Jurkat, Clone E6-1 (cell line): ENCODE results near the gene RAD50.
A peak's percentile ranks its signal among the peaks of the same experiment; 100 is the strongest.
"Not testable (repeated sequence)": the region's sequence is repeated elsewhere in the genome, so short reads cannot be mapped to it uniquely, and the experiment has no call there.

ENCODE experiments used
- DNase-seq: peaks from one replicate; pipeline ENCODE4 v3.0.0-alpha.2; 2011; ENCODE audit warnings: low read depth, low spot score
- H3K4me3 ChIP-seq: 2 replicates; pipeline ENCODE4 v1.5.1; 2011; ENCODE audit warnings: mild to moderate bottlenecking, low read length, control low read depth, moderate library complexity

RAD50 gene

GRCh38 chr5:132549576-132549975 lies 7.2 kb upstream of the RAD50 start:
- no peak overlapping the region for H3K4me3 ChIP-seq

GRCh38 chr5:132556153-132556762 lies 519 bp upstream of the RAD50 start:
- no peak for DNase-seq
- peak overlapping the region; percentile 87 for H3K4me3 ChIP-seq

More at GRCh38 chr5:132549576-132549975, 7.2 kb upstream of the RAD50 start:
- DNase-seq: no peak

GRCh38 chr5:132557478-132558172 lies 848 bp downstream of the RAD50 start:
- peak; percentile 26 for DNase-seq
- peak overlapping the region; percentile 87 for H3K4me3 ChIP-seq

GRCh38 chr5:132559383-132560060 lies 2.7 kb downstream of the RAD50 start:
- no peak for DNase-seq
- no peak overlapping the region for H3K4me3 ChIP-seq

- H3K4me3 ChIP-seq: no peak overlapping the region
- peak; percentile 60 for DNase-seq
Observed at GRCh38 chr5:132561601-132562000, 4.8 kb downstream of the RAD50 start.

- not testable (repeated sequence) for H3K4me3 ChIP-seq, DNase-seq
Observed at GRCh38 chr5:132564555-132564954, 7.8 kb downstream of the RAD50 start.

GRCh38 chr5:132566657-132567056 lies 9.9 kb downstream of the RAD50 start:
- no peak for DNase-seq
- no peak overlapping the region for H3K4me3 ChIP-seq

GRCh38 chr5:132576123-132576522 lies 19.3 kb downstream of the RAD50 start:
- H3K4me3 ChIP-seq: no peak overlapping the region
- DNase-seq: no peak

GRCh38 chr5:132584560-132584959 lies 27.8 kb downstream of the RAD50 start:
- not testable (repeated sequence) for H3K4me3 ChIP-seq, DNase-seq

GRCh38 chr5:132586063-132586462 lies 29.3 kb downstream of the RAD50 start:
- no peak overlapping the region for H3K4me3 ChIP-seq
- no peak for DNase-seq

- DNase-seq: no peak
- H3K4me3 ChIP-seq: no peak overlapping the region
Observed at GRCh38 chr5:132589467-132589866, 32.7 kb downstream of the RAD50 start.

- DNase-seq: peak; percentile 14
- no peak overlapping the region for H3K4me3 ChIP-seq
Observed at GRCh38 chr5:132591145-132591544, 34.4 kb downstream of the RAD50 start.

GRCh38 chr5:132592521-132592920 lies 35.7 kb downstream of the RAD50 start:
- H3K4me3 ChIP-seq: no peak overlapping the region
- DNase-seq: no peak

GRCh38 chr5:132594170-132594569 lies 37.4 kb downstream of the RAD50 start:
- H3K4me3 ChIP-seq: no peak overlapping the region
- DNase-seq: no peak

GRCh38 chr5:132595624-132596023 lies 38.8 kb downstream of the RAD50 start:
- H3K4me3 ChIP-seq: no peak overlapping the region
- DNase-seq: no peak

- no peak overlapping the region for H3K4me3 ChIP-seq
- DNase-seq: no peak
Observed at GRCh38 chr5:132601071-132601728, 44.4 kb downstream of the RAD50 start.

GRCh38 chr5:132607095-132607494 lies 50.3 kb downstream of the RAD50 start:
- no peak overlapping the region for H3K4me3 ChIP-seq
- peak; percentile 17 for DNase-seq

GRCh38 chr5:132608107-132608506 lies 51.3 kb downstream of the RAD50 start:
- no peak for DNase-seq
- H3K4me3 ChIP-seq: no peak overlapping the region

GRCh38 chr5:132611965-132612364 lies 55.2 kb downstream of the RAD50 start:
- DNase-seq: no peak
- H3K4me3 ChIP-seq: no peak overlapping the region

GRCh38 chr5:132612846-132613245 lies 56.1 kb downstream of the RAD50 start:
- no peak overlapping the region for H3K4me3 ChIP-seq
- no peak for DNase-seq
